HS-27A (cell line): ENCODE data around the gene CSMD2.

Experiments
- DNase-seq: peaks from one replicate; pipeline ENCODE4 v3.0.0-alpha.2; 2012; ENCODE audit warnings: low read depth, missing footprints

The CSMD2 gene

GRCh38 chr1:33899746-33900145 is 265.3 kb downstream of the CSMD2 start:
- no peak for DNase-seq

- DNase-seq = no peak
Measured at GRCh38 chr1:33898881-33899280, 266.1 kb downstream of the CSMD2 start.

- DNase-seq = no peak
Measured at GRCh38 chr1:33898406-33898805, 266.6 kb downstream of the CSMD2 start.

- DNase-seq = no peak
Measured at GRCh38 chr1:33897092-33897725, 267.8 kb downstream of the CSMD2 start.

- no peak for DNase-seq
Measured at GRCh38 chr1:33895976-33896375, 269.1 kb downstream of the CSMD2 start.

GRCh38 chr1:33895396-33895795 is 269.6 kb downstream of the CSMD2 start:
- DNase-seq = no peak

GRCh38 chr1:33893147-33893830 is 271.7 kb downstream of the CSMD2 start:
- no peak for DNase-seq

GRCh38 chr1:33886496-33886895 is 278.5 kb downstream of the CSMD2 start:
- DNase-seq = no peak

GRCh38 chr1:33880305-33880704 is 284.7 kb downstream of the CSMD2 start:
- no peak for DNase-seq

GRCh38 chr1:33878392-33878791 is 286.6 kb downstream of the CSMD2 start:
- DNase-seq = no peak

- DNase-seq = no peak
Measured at GRCh38 chr1:33876970-33877650, 287.9 kb downstream of the CSMD2 start.

- no peak for DNase-seq
Measured at GRCh38 chr1:33875862-33876261, 289.2 kb downstream of the CSMD2 start.

GRCh38 chr1:33874636-33875035 is 290.4 kb downstream of the CSMD2 start:
- no peak for DNase-seq

- DNase-seq = no peak
Measured at GRCh38 chr1:33872683-33873082, 292.3 kb downstream of the CSMD2 start.

GRCh38 chr1:33872275-33872674 is 292.8 kb downstream of the CSMD2 start:
- DNase-seq = no peak

GRCh38 chr1:33867684-33868083 is 297.3 kb downstream of the CSMD2 start:
- no peak for DNase-seq

- DNase-seq = no peak
Measured at GRCh38 chr1:33866281-33866680, 298.7 kb downstream of the CSMD2 start.

GRCh38 chr1:33864460-33865389 is 300.3 kb downstream of the CSMD2 start:
- no peak for DNase-seq

- no peak for DNase-seq
Measured at GRCh38 chr1:33863779-33864178, 301.3 kb downstream of the CSMD2 start, which contains the start of gene HMGB4. Gene HMGB4, plus strand, starts transcription at chr1:33864079. Its CDS starts 113 bp downstream, at chr1:33864192.

GRCh38 chr1:33860671-33861070 is 304.4 kb downstream of the CSMD2 start:
- no peak for DNase-seq

GRCh38 chr1:33854091-33854490 is 310.9 kb downstream of the CSMD2 start:
- DNase-seq = no peak

- DNase-seq = no peak
Measured at GRCh38 chr1:33853431-33853830, 311.6 kb downstream of the CSMD2 start.
